Measurements from ENCODE around the gene SOCS2. TPM values are rescaled to one million over a fixed set of nuclear protein-coding genes. Genes with fewer than 3 reads are reported as not detected.

SOCS2 gene
- total RNA-seq, result 10 to 100 TPM in 6 of 7 donors, 1 to 10 TPM in 1; 9.7 to 32.3 (median 15.4) TPM
- 10 to 100 TPM in 1 of 3 donors, 1 to 10 TPM in 2; 5.3 to 10.6 (median 7.0) TPM for polyA plus RNA-seq
- long read RNA-seq, donor 1, transcript SOCS2-206 (3 exons, 2,391 nt), result major isoform, 6 of 26 reads
- long read RNA-seq, donor 1, transcript SOCS2-202 (3 exons, 1,065 nt), result major isoform, 6 of 26 reads
- long read RNA-seq, donor 1, partial matches to known transcripts, result 10 of 26 reads
- long read RNA-seq, donor 1, other reads (novel, unspliced or antisense), result 0 of 26 reads
- long read RNA-seq, donor 2, transcript SOCS2-202 (3 exons, 1,065 nt), result major isoform, 5 of 6 reads
- long read RNA-seq, donor 2, partial matches to known transcripts, result 0 of 6 reads
- long read RNA-seq, donor 2, other reads (novel, unspliced or antisense), result 0 of 6 reads

GRCh38 chr12:93571925-93572711 lies at the start of gene SOCS2:
TSS of gene SOCS2 (plus strand) at chr12:93572675. CDS start at chr12:93572898, 223 bp downstream.
- Histone ChIP-seq H3K9me3 (no peaks in the 10 kb centered on the region), H3K36me3 (peaks cover 0 to 14% (median 0%) of the 10 kb centered on the region in 6 donors), H3K4me3 (peak within 1 kb of the TSS; percentile 70 to 96 (median 84)), H3K4me1 (peaks cover 12 to 65% (median 41%) of the 10 kb centered on the region in 6 donors), H3K27me3 (replicated peaks in 1 of 7) (peaks cover 0 to 80% (median 19%) of the 10 kb centered on the region in 7 donors), H3K27ac (peak within 1 kb of the TSS; percentile 71 to 92 (median 90))
- intact Hi-C loops (cut with DNase I; ENCODE audit: low total_unique reads), result loop anchor here (10.0 kb wide), 1 partner anchor 173 kb away; no protein-coding TSS in a partner anchor
- TF ChIP-seq POLR2A (IDR thresholded peaks at IDR 0.05) (no peak), POLR2AphosphoS5 (IDR thresholded peaks at IDR 0.05) (no peak), CTCF (IDR thresholded peaks at IDR 0.05 in 8 of 11, conservative IDR thresholded peaks at IDR 0.05 in 3 of 11) (peak in 1 of 11 experiments; percentile 3)
- 0 to 1% (median 0%) methylated on average over 27 to 59 of the region's 59 CpGs for WGBS, 5 donors
- peak; percentile 83 for DNase-seq

- intact Hi-C loops (cut with DNase I; ENCODE audit: low total_unique reads), result no loop called here
- WGBS, 5 donors, result 73 to 85% (median 77%) methylated on average over 10 of the region's 10 CpGs
- no peaks in the 10 kb centered on the region for H3K36me3 ChIP-seq
- DNase-seq, result no peak
- no peaks in the 10 kb centered on the region for H3K4me1 ChIP-seq
- H3K27ac ChIP-seq, result no peak overlapping the region
- no peaks in the 10 kb centered on the region for H3K9me3 ChIP-seq
- TF ChIP-seq POLR2AphosphoS5 (IDR thresholded peaks at IDR 0.05) (no peak), CTCF (IDR thresholded peaks at IDR 0.05 in 8 of 11, conservative IDR thresholded peaks at IDR 0.05 in 3 of 11) (no peak), POLR2A (IDR thresholded peaks at IDR 0.05) (no peak)
- no peaks in the 10 kb centered on the region for H3K27me3 ChIP-seq (replicated peaks in 1 of 7)
- H3K4me3 ChIP-seq, result no peak overlapping the region
Observed at GRCh38 chr12:93524386-93525133, 47.9 kb upstream of the SOCS2 start.

- H3K4me1 ChIP-seq, result peaks cover 0 to 9% (median 0%) of the 10 kb centered on the region in 6 donors
- intact Hi-C loops (cut with DNase I; ENCODE audit: low total_unique reads), result no loop called here
- DNase-seq, result no peak
- H3K9me3 ChIP-seq, result no peaks in the 10 kb centered on the region
- TF ChIP-seq POLR2A (IDR thresholded peaks at IDR 0.05) (no peak), POLR2AphosphoS5 (IDR thresholded peaks at IDR 0.05) (no peak), CTCF (IDR thresholded peaks at IDR 0.05 in 8 of 11, conservative IDR thresholded peaks at IDR 0.05 in 3 of 11) (no peak)
- H3K36me3 ChIP-seq, result no peaks in the 10 kb centered on the region
- H3K4me3 ChIP-seq, result no peak overlapping the region
- H3K27ac ChIP-seq, result no peak overlapping the region
- 62 to 93% (median 83%) methylated on average over 4 of the region's 4 CpGs for WGBS, 5 donors
- no peaks in the 10 kb centered on the region for H3K27me3 ChIP-seq (replicated peaks in 1 of 7)
Observed at GRCh38 chr12:93526786-93527428, 45.6 kb upstream of the SOCS2 start.

Measured in spleen (tissue), 13 donors.